ENCODE data around the gene ROPN1. TPM values are rescaled to one million over a fixed set of nuclear protein-coding genes. Genes with fewer than 3 reads are reported as not detected.

ROPN1 gene
- total RNA-seq, 1 donor from 2014 or later: not detected

- Mint-ChIP-seq H3K4me1 (ENCODE audit: low read depth) (peaks cover 13% of the 10 kb centered on the region), H3K9me3 (ENCODE audit: low read depth) (no peaks in the 10 kb centered on the region), H3K27me3 (no peaks in the 10 kb centered on the region), H3K36me3 (ENCODE audit: insufficient read depth) (peaks cover 13% of the 10 kb centered on the region), H3K4me3 (ENCODE audit: low read depth) (no peak overlapping the region), H3K27ac (no peak overlapping the region)
- TF ChIP-seq, protein P1, sequence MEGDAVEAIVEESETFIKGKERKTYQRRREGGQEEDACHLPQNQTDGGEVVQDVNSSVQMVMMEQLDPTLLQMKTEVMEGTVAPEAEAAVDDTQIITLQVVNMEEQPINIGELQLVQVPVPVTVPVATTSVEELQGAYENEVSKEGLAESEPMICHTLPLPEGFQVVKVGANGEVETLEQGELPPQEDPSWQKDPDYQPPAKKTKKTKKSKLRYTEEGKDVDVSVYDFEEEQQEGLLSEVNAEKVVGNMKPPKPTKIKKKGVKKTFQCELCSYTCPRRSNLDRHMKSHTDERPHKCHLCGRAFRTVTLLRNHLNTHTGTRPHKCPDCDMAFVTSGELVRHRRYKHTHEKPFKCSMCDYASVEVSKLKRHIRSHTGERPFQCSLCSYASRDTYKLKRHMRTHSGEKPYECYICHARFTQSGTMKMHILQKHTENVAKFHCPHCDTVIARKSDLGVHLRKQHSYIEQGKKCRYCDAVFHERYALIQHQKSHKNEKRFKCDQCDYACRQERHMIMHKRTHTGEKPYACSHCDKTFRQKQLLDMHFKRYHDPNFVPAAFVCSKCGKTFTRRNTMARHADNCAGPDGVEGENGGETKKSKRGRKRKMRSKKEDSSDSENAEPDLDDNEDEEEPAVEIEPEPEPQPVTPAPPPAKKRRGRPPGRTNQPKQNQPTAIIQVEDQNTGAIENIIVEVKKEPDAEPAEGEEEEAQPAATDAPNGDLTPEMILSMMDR (IDR thresholded peaks at IDR 0.05; ENCODE audit: unreplicated experiment): no peak
- DNase-seq (ENCODE audit: low spot score, unreplicated experiment): no peak
Observed at GRCh38 chr3:123949641-123950040, 42.3 kb downstream of the ROPN1 start.

GRCh38 chr3:123948449-123948848, 43.5 kb downstream of the ROPN1 start:
- Mint-ChIP-seq H3K36me3 (ENCODE audit: insufficient read depth) (peaks cover 18% of the 10 kb centered on the region), H3K9me3 (ENCODE audit: low read depth) (no peaks in the 10 kb centered on the region), H3K27me3 (no peaks in the 10 kb centered on the region), H3K27ac (no peak overlapping the region), H3K4me1 (ENCODE audit: low read depth) (peaks cover 13% of the 10 kb centered on the region), H3K4me3 (ENCODE audit: low read depth) (no peak overlapping the region)
- DNase-seq (ENCODE audit: low spot score, unreplicated experiment): no peak
- TF ChIP-seq, protein P1 (IDR thresholded peaks at IDR 0.05; ENCODE audit: unreplicated experiment): no peak

GRCh38 chr3:123947482-123947881, 44.4 kb downstream of the ROPN1 start:
- Mint-ChIP-seq H3K36me3 (ENCODE audit: insufficient read depth) (peaks cover 21% of the 10 kb centered on the region), H3K27me3 (no peaks in the 10 kb centered on the region)

GRCh38 chr3:123941542-123941941, 50.4 kb downstream of the ROPN1 start:
- no peak for DNase-seq (ENCODE audit: low spot score, unreplicated experiment)
- TF ChIP-seq, protein P1 (IDR thresholded peaks at IDR 0.05; ENCODE audit: unreplicated experiment): no peak
- peaks cover 3% of the 10 kb centered on the region for H3K4me1 Mint-ChIP-seq (ENCODE audit: low read depth)
- no peak overlapping the region for H3K27ac Mint-ChIP-seq
- H3K27me3 Mint-ChIP-seq: no peaks in the 10 kb centered on the region
- peaks cover 18% of the 10 kb centered on the region for H3K36me3 Mint-ChIP-seq (ENCODE audit: insufficient read depth)
- no peak overlapping the region for H3K4me3 Mint-ChIP-seq (ENCODE audit: low read depth)
- H3K9me3 Mint-ChIP-seq (ENCODE audit: low read depth): no peaks in the 10 kb centered on the region

More at GRCh38 chr3:123947482-123947881, 44.4 kb downstream of the ROPN1 start:
- Mint-ChIP-seq H3K9me3 (ENCODE audit: low read depth) (no peaks in the 10 kb centered on the region), H3K4me3 (ENCODE audit: low read depth) (no peak overlapping the region), H3K27ac (no peak overlapping the region), H3K4me1 (ENCODE audit: low read depth) (peaks cover 13% of the 10 kb centered on the region)
- TF ChIP-seq, protein P1 (IDR thresholded peaks at IDR 0.05; ENCODE audit: unreplicated experiment): no peak
- DNase-seq (ENCODE audit: low spot score, unreplicated experiment): no peak

GRCh38 chr3:123941121-123941520, 50.8 kb downstream of the ROPN1 start:
- Mint-ChIP-seq H3K36me3 (ENCODE audit: insufficient read depth) (peaks cover 18% of the 10 kb centered on the region), H3K4me1 (ENCODE audit: low read depth) (peaks cover 3% of the 10 kb centered on the region), H3K4me3 (ENCODE audit: low read depth) (no peak overlapping the region), H3K27me3 (no peaks in the 10 kb centered on the region), H3K9me3 (ENCODE audit: low read depth) (no peaks in the 10 kb centered on the region), H3K27ac (no peak overlapping the region)
- TF ChIP-seq, protein P1 (IDR thresholded peaks at IDR 0.05; ENCODE audit: unreplicated experiment): no peak
- no peak for DNase-seq (ENCODE audit: low spot score, unreplicated experiment)
